HCT116 (cell line): ENCODE data around the gene PEX19. TPM values are rescaled to one million over a fixed set of nuclear protein-coding genes. Genes with fewer than 3 reads are reported as not detected.

ENCODE experiments used
- ATAC-seq: fragments of 200-7000 bp; cut with Tn5 transposase; 2 replicates; pipeline ENCODE4 v1.9.1; 2020; ENCODE audit warnings: mild to moderate bottlenecking, moderate library complexity
- BruUV-seq: library from RNA; stranded (reverse); fragments of 400-500 nt; replicated peaks from 2 replicates; lab custom pipeline; 2021; lab: Mats Ljungman, UMichigan
- CTCF ChIA-PET: fragments of 300-600 bp; sonication (Branson Sonifier 250); formaldehyde crosslinking; loops from one replicate; lab custom pipeline; 2021; ENCODE audit warnings: antibody characterized with exemption; lab: Charles Lee
- POLR2A ChIA-PET: fragments of 300-600, 350-600 bp; sonication (Branson Sonifier 250); formaldehyde crosslinking; loops from one replicate; lab custom pipeline; 2021; ENCODE audit warnings: antibody characterized with exemption; lab: Charles Lee
- RAD21 ChIA-PET, 2 experiments: fragments of 300-600 bp; sonication (Branson Sonifier 250); formaldehyde crosslinking; loops; one replicate each; lab custom pipeline; 2023; ENCODE audit warnings: low total read pairs in 2 of 2; ENCODE audit not compliant: uncharacterized antibody in 2 of 2, unreplicated experiment in 2 of 2, low non-redundant PET in 1 of 2; lab: Charles Lee
- DNase-seq: peaks from one replicate; pipeline ENCODE4 v3.0.0-alpha.2; 2010; ENCODE audit warnings: low read depth, low spot score
- H2AFZ ChIP-seq: fragments of 200-600 bp; shearing (Covaris generic), sonication (generic); 2 replicates; pipeline ENCODE4 v1.6.1; 2017; ENCODE audit warnings: low read depth, mixed run types, mixed read lengths, antibody characterized with exemption, low read length; ENCODE audit not compliant: poor library complexity, severe bottlenecking
- H3K27ac ChIP-seq: 2 replicates; pipeline ENCODE4 v1.5.1; 2012; ENCODE audit warnings: low read depth, low read length
- H3K27me3 ChIP-seq: fragments of 200-600 bp; sonication (generic); 2 replicates; pipeline ENCODE4 v1.6.1; 2016; ENCODE audit warnings: mixed run types, low read length, mixed read lengths; ENCODE audit not compliant: insufficient read depth
- H3K36me3 ChIP-seq, 2 experiments: fragments of 200-500 bp in 1 of 2; fragments of 200-600 bp in 1 of 2; sonication (Bioruptor generic) in 1 of 2; sonication (generic) in 1 of 2; 2 replicates each; pipeline versions ENCODE4 v1.5.1 to v1.6.1; 2014 to 2016; ENCODE audit warnings: low read length in 2 of 2, inconsistent platforms in 1 of 2, mixed read lengths in 1 of 2, mixed run types in 1 of 2; ENCODE audit not compliant: insufficient read depth in 2 of 2, control insufficient read depth in 1 of 2
- H3K4me1 ChIP-seq, 2 experiments: fragments of 200-600 bp in 1 of 2; sonication (generic) in 1 of 2; 2 replicates each; pipeline versions ENCODE4 v1.5.1 to v1.6.1; 2012 to 2017; ENCODE audit warnings: low read length in 2 of 2, inconsistent platforms in 1 of 2, mild to moderate bottlenecking in 1 of 2, mixed read lengths in 1 of 2, mixed run types in 1 of 2, moderate library complexity in 1 of 2; ENCODE audit not compliant: insufficient read depth in 2 of 2, control insufficient read depth in 1 of 2
- H3K4me2 ChIP-seq: fragments of 200-600 bp; sonication (generic); 2 replicates; pipeline ENCODE4 v1.6.1; 2017; ENCODE audit warnings: mixed run types, low read length, mixed read lengths
- H3K4me3 ChIP-seq, 2 experiments: fragments of 200-600 bp in 1 of 2; sonication (generic) in 1 of 2; replicated peaks in 1 of 2; 2 replicates each; pipeline ENCODE4 v1.5.1; 2011 to 2016; ENCODE audit warnings: low read length in 2 of 2, control low read depth in 1 of 2, low read depth in 1 of 2, mild to moderate bottlenecking in 1 of 2, mixed read lengths in 1 of 2, mixed run types in 1 of 2
- H3K79me2 ChIP-seq: fragments of 200-600 bp; sonication (generic); 2 replicates; pipeline ENCODE4 v1.6.1; 2017; ENCODE audit warnings: mild to moderate bottlenecking, mixed run types, low read length, moderate library complexity, mixed read lengths; ENCODE audit not compliant: insufficient read depth
- H3K9ac ChIP-seq: fragments of 200-600 bp; sonication (generic); 2 replicates; pipeline ENCODE4 v1.6.1; 2016; ENCODE audit warnings: low read length, mixed read lengths
- H3K9me2 ChIP-seq: fragments of 200-600 bp; sonication (generic), shearing (Covaris generic); 2 replicates; pipeline ENCODE4 v1.6.1; 2017; ENCODE audit warnings: mixed run types, mild to moderate bottlenecking, moderate library complexity; ENCODE audit not compliant: insufficient read depth
- H3K9me3 ChIP-seq, 2 experiments: fragments of 200-500 bp in 1 of 2; fragments of 200-600 bp in 1 of 2; sonication (Bioruptor generic) in 1 of 2; sonication (generic) in 1 of 2; 2 replicates each; pipeline ENCODE4 v1.6.1; 2014 to 2017; ENCODE audit warnings: low read length in 2 of 2, mixed read lengths in 2 of 2, inconsistent platforms in 1 of 2, low read depth in 1 of 2, mild to moderate bottlenecking in 1 of 2, mixed run types in 1 of 2, moderate library complexity in 1 of 2; ENCODE audit not compliant: control insufficient read depth in 1 of 2, insufficient read depth in 1 of 2
- H4K20me1 ChIP-seq: fragments of 200-600 bp; sonication (generic), shearing (Covaris generic); 2 replicates; pipeline ENCODE4 v1.6.1; 2017; ENCODE audit warnings: mixed run types, mild to moderate bottlenecking, moderate library complexity; ENCODE audit not compliant: insufficient read depth
- CEBPB ChIP-seq: IDR thresholded peaks from 2 replicates; pipeline ENCODE4 v1.6.1; 2012; ENCODE audit warnings: low read depth
- EGR1 ChIP-seq: IDR thresholded peaks from 2 replicates; pipeline ENCODE4 v1.6.1; 2012; ENCODE audit warnings: low read depth
- ELF1 ChIP-seq: IDR thresholded peaks from 2 replicates; pipeline ENCODE4 v1.6.1; 2012; ENCODE audit warnings: low read depth, borderline replicate concordance
- EZH2phosphoT487 ChIP-seq: fragments of 200-600 bp; IDR thresholded peaks from 2 replicates; pipeline ENCODE4 v1.6.1; 2018; ENCODE audit warnings: antibody characterized with exemption, borderline replicate concordance
- FOSL1 ChIP-seq: IDR thresholded peaks from 2 replicates; pipeline ENCODE4 v1.6.1; 2012; ENCODE audit warnings: low read depth
- JUND ChIP-seq: IDR thresholded peaks from 2 replicates; pipeline ENCODE4 v1.6.1; 2012
- RAD21 ChIP-seq: IDR thresholded peaks from 2 replicates; pipeline ENCODE4 v1.6.1; 2012; ENCODE audit warnings: low read depth, mild to moderate bottlenecking
- REST ChIP-seq: IDR thresholded peaks from 2 replicates; pipeline ENCODE4 v1.6.1; 2012; ENCODE audit warnings: low read depth
- TCF7L2 ChIP-seq: IDR thresholded peaks from 2 replicates; pipeline ENCODE4 v1.7.0; 2011; ENCODE audit warnings: borderline replicate concordance, inconsistent platforms; ENCODE audit not compliant: insufficient read depth, insufficient read length; ENCODE audit errors: extremely low read depth
- YY1 ChIP-seq: IDR thresholded peaks from 2 replicates; pipeline ENCODE4 v1.6.1; 2011; ENCODE audit warnings: low read length, low read depth, moderate library complexity, mild to moderate bottlenecking; ENCODE audit not compliant: insufficient replicate concordance; ENCODE audit errors: extremely low read depth
- ZBTB33 ChIP-seq: IDR thresholded peaks from 2 replicates; pipeline ENCODE4 v1.6.1; 2011; ENCODE audit warnings: mild to moderate bottlenecking, low read length, moderate library complexity; ENCODE audit not compliant: insufficient replicate concordance; ENCODE audit errors: extremely low read depth
- ZNF274 ChIP-seq: fragments of 200-500 bp; sonication (Bioruptor generic); IDR thresholded peaks from 2 replicates; pipeline ENCODE4 v1.6.1; 2014; ENCODE audit warnings: mild to moderate bottlenecking, low read depth, low read length, inconsistent platforms
- intact Hi-C: fragments of 100-400 bp; cut with micrococcal nuclease; formaldehyde crosslinking; loops from 2 replicates; pipeline ENCODE4 v1.10.0; 2022
- total RNA-seq: library from RNA; stranded (reverse); gene quantifications from one replicate; pipeline ENCODE4 v1.2.1, GENCODE V29; 2021; ENCODE audit not compliant: unreplicated experiment
- TF ChIP-seq, protein P1 (sequence below), 3 experiments: fragments of 200-600 bp in 1 of 3; sonication (generic) in 1 of 3; IDR thresholded peaks in 2 of 3; conservative IDR thresholded peaks in 1 of 3; 2 replicates each; pipeline ENCODE4 v1.5.1; 2012 to 2017; ENCODE audit warnings: low read depth in 2 of 3, low read length in 2 of 3, antibody characterized with exemption in 1 of 3, borderline replicate concordance in 1 of 3, control low read depth in 1 of 3, mild to moderate bottlenecking in 1 of 3, mixed read lengths in 1 of 3, mixed run types in 1 of 3, moderate library complexity in 1 of 3; ENCODE audit not compliant: insufficient read depth in 1 of 3

The PEX19 gene
- total RNA-seq, 1 experiment from 2014 or later = 35.9 TPM

GRCh38 chr1:160277330-160277729 is 7.6 kb downstream of the PEX19 start:
- no TSS peak for BruUV-seq
- no peak overlapping the region for H3K4me2 ChIP-seq
- H3K36me3 ChIP-seq = peaks cover 33 to 34% of the 10 kb centered on the region in 2 experiments

More at GRCh38 chr1:160277330-160277729, 7.6 kb downstream of the PEX19 start:
- Histone ChIP-seq H3K9me3 (no peaks in the 10 kb centered on the region), H3K79me2 (no peaks in the 10 kb centered on the region), H3K4me3 (no peak overlapping the region), H3K4me1 (no peaks in the 10 kb centered on the region), H3K27me3 (no peaks in the 10 kb centered on the region), H3K9ac (no peak overlapping the region), H4K20me1 (no peaks in the 10 kb centered on the region), H2AFZ (no peak overlapping the region), H3K27ac (no peak overlapping the region), H3K9me2 (no peaks in the 10 kb centered on the region)
- DNase-seq (no peak), ATAC-seq (no peak)
- RAD21 ChIA-PET = no interaction called here
- TF ChIP-seq ZNF274 (no peak), CEBPB (no peak), FOSL1 (no peak), TCF7L2 (no peak), REST (no peak), ZBTB33 (no peak), ELF1 (no peak), RAD21 (no peak), EGR1 (no peak), JUND (no peak), EZH2phosphoT487 (no peak), YY1 (no peak)
- TF ChIP-seq, protein P1, sequence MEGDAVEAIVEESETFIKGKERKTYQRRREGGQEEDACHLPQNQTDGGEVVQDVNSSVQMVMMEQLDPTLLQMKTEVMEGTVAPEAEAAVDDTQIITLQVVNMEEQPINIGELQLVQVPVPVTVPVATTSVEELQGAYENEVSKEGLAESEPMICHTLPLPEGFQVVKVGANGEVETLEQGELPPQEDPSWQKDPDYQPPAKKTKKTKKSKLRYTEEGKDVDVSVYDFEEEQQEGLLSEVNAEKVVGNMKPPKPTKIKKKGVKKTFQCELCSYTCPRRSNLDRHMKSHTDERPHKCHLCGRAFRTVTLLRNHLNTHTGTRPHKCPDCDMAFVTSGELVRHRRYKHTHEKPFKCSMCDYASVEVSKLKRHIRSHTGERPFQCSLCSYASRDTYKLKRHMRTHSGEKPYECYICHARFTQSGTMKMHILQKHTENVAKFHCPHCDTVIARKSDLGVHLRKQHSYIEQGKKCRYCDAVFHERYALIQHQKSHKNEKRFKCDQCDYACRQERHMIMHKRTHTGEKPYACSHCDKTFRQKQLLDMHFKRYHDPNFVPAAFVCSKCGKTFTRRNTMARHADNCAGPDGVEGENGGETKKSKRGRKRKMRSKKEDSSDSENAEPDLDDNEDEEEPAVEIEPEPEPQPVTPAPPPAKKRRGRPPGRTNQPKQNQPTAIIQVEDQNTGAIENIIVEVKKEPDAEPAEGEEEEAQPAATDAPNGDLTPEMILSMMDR (IDR thresholded peaks at IDR 0.05 in 2 of 3, conservative IDR thresholded peaks at IDR 0.05 in 1 of 3; ENCODE audit: borderline replicate concordance in 1 of 3, insufficient read depth in 1 of 3, low read depth in 2 of 3, low read length in 2 of 3) = no peak
- POLR2A ChIA-PET = no interaction called here
- intact Hi-C loops = no loop called here
- CTCF ChIA-PET = no interaction called here
